Measurements from ENCODE around the gene SPEN. TPM values are rescaled to one million over a fixed set of nuclear protein-coding genes. Genes with fewer than 3 reads are reported as not detected.

SPEN gene
- total RNA-seq, 1 experiment from 2014 or later: 46.4 TPM

DNA sequence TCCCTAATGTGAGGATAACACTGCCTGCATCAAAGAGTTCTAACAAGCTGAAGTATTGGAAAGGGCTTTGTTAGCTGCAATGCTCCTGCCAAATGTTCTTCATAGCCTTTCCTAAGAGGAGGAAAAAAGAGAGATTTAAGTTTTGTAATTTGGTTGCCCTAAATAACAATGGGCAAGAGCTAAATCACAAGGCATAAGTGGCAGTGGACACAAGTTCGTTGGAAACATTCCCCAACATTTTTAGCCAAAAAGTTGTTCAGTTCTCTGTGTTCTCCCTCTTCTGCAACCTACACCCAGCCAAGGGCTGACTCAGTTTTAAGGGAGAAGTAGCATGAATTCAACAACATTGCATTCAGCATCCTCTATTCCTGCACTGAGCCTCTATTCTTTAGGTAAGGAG, 37.4 kb upstream of the SPEN start:
- ChIA-PET CTCF (no interaction called here), POLR2A (no interaction called here)
- Mint-ChIP-seq H3K9me3 (ENCODE audit: unreplicated experiment) (no peaks in the 10 kb centered on the region), H3K27me3 (ENCODE audit: insufficient read depth, unreplicated experiment) (no peaks in the 10 kb centered on the region), H3K27ac (ENCODE audit: unreplicated experiment) (peak overlapping the region; percentile 61), H3K4me3 (ENCODE audit: unreplicated experiment) (no peak overlapping the region), H3K36me3 (ENCODE audit: insufficient read depth, unreplicated experiment) (no peaks in the 10 kb centered on the region), H3K4me1 (ENCODE audit: low read depth, unreplicated experiment) (peaks cover 5% of the 10 kb centered on the region)
- no peak for DNase-seq
- H3K9me3 ChIP-seq: no peaks in the 10 kb centered on the region
- peaks cover 11% of the 10 kb centered on the region for H3K4me1 ChIP-seq
- no peak overlapping the region for H3K4me3 ChIP-seq (ENCODE audit: low read depth, low read length)
- no peaks in the 10 kb centered on the region for H3K27me3 ChIP-seq (replicated peaks; ENCODE audit: control insufficient read depth, insufficient read depth, low read length)
- intact Hi-C loops (cut with micrococcal nuclease; ENCODE audit: unreplicated experiment): no loop called here
- TF ChIP-seq, protein P1, sequence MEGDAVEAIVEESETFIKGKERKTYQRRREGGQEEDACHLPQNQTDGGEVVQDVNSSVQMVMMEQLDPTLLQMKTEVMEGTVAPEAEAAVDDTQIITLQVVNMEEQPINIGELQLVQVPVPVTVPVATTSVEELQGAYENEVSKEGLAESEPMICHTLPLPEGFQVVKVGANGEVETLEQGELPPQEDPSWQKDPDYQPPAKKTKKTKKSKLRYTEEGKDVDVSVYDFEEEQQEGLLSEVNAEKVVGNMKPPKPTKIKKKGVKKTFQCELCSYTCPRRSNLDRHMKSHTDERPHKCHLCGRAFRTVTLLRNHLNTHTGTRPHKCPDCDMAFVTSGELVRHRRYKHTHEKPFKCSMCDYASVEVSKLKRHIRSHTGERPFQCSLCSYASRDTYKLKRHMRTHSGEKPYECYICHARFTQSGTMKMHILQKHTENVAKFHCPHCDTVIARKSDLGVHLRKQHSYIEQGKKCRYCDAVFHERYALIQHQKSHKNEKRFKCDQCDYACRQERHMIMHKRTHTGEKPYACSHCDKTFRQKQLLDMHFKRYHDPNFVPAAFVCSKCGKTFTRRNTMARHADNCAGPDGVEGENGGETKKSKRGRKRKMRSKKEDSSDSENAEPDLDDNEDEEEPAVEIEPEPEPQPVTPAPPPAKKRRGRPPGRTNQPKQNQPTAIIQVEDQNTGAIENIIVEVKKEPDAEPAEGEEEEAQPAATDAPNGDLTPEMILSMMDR (IDR thresholded peaks at IDR 0.05; ENCODE audit: insufficient read depth in 1 of 2, low read depth in 1 of 2, low read length in 1 of 2, severe bottlenecking in 1 of 2, unreplicated experiment in 1 of 2): no peak
- no peaks in the 10 kb centered on the region for H3K36me3 ChIP-seq (ENCODE audit: control insufficient read depth, insufficient read depth, low read length)
- BruUV-seq (replicated peaks): no TSS peak

DNA sequence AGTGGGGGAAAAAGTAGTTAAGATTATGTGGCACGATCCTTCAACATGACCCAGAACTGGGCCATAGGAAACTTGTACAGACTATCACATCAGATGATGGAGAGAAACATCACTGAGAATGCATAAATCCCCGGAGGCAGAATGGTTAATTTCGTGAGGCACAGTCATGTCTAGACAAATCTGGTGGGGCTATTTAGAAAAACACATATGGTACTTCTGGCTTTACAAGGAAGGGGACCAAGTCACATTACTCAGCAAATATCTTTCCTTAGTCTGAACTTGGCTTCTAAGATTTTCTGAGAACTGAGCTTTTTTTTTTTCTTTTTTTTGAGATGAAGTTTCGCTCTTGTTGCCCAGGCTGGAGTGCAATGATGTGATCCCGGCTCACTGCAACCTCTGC, 30.8 kb upstream of the SPEN start:
- POLR2A ChIA-PET: no interaction called here
- intact Hi-C loops (cut with micrococcal nuclease; ENCODE audit: unreplicated experiment): loop anchor here (5.0 kb wide), 1 partner anchor 106 kb away; no protein-coding TSS in a partner anchor
- Histone ChIP-seq H3K9me3 (no peaks in the 10 kb centered on the region), H3K4me1 (no peaks in the 10 kb centered on the region), H3K36me3 (ENCODE audit: control insufficient read depth, insufficient read depth, low read length) (no peaks in the 10 kb centered on the region), H3K4me3 (ENCODE audit: low read depth, low read length) (no peak overlapping the region), H3K27me3 (replicated peaks; ENCODE audit: control insufficient read depth, insufficient read depth, low read length) (no peaks in the 10 kb centered on the region)
- CTCF ChIA-PET: no interaction called here
- no peak for DNase-seq
- Mint-ChIP-seq H3K4me1 (ENCODE audit: low read depth, unreplicated experiment) (no peaks in the 10 kb centered on the region), H3K27ac (ENCODE audit: unreplicated experiment) (no peak overlapping the region), H3K9me3 (ENCODE audit: unreplicated experiment) (no peaks in the 10 kb centered on the region), H3K4me3 (ENCODE audit: unreplicated experiment) (no peak overlapping the region), H3K36me3 (ENCODE audit: insufficient read depth, unreplicated experiment) (peaks cover 6% of the 10 kb centered on the region), H3K27me3 (ENCODE audit: insufficient read depth, unreplicated experiment) (no peaks in the 10 kb centered on the region)
- TF ChIP-seq, protein P1 (IDR thresholded peaks at IDR 0.05; ENCODE audit: insufficient read depth in 1 of 2, low read depth in 1 of 2, low read length in 1 of 2, severe bottlenecking in 1 of 2, unreplicated experiment in 1 of 2): no peak
- BruUV-seq (replicated peaks): no TSS peak

DNA sequence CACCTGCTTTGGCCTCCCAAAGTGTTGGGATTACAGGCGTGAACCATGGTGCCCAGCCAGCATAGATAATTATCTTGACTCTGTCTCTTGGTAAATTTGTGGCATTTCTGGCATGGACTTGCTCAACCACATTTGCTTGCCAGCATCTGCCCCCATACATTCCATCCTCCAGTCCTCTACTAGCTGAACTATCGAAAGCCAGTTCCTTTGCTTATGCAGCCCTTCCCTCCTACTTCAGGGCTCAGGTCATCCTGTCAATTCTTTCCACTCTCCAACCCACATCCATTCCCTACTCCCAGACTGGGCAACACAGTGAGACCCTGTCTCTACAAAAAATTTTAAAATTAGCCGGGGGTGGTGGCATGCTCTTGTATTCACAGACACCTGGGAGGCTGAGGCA, 27.0 kb upstream of the SPEN start:
- no peaks in the 10 kb centered on the region for H3K9me3 Mint-ChIP-seq (ENCODE audit: unreplicated experiment)
- H3K9me3 ChIP-seq: no peaks in the 10 kb centered on the region
- no peak overlapping the region for H3K27ac Mint-ChIP-seq (ENCODE audit: unreplicated experiment)
- H3K4me1 ChIP-seq: no peaks in the 10 kb centered on the region
- no peaks in the 10 kb centered on the region for H3K4me1 Mint-ChIP-seq (ENCODE audit: low read depth, unreplicated experiment)
- CTCF ChIA-PET: no interaction called here
- POLR2A ChIA-PET: no interaction called here
- no peaks in the 10 kb centered on the region for H3K27me3 Mint-ChIP-seq (ENCODE audit: insufficient read depth, unreplicated experiment)
- no peaks in the 10 kb centered on the region for H3K27me3 ChIP-seq (replicated peaks; ENCODE audit: control insufficient read depth, insufficient read depth, low read length)
- no TSS peak for BruUV-seq (replicated peaks)
- H3K36me3 ChIP-seq (ENCODE audit: control insufficient read depth, insufficient read depth, low read length): no peaks in the 10 kb centered on the region
- H3K36me3 Mint-ChIP-seq (ENCODE audit: insufficient read depth, unreplicated experiment): peaks cover 6% of the 10 kb centered on the region
- H3K4me3 ChIP-seq (ENCODE audit: low read depth, low read length): no peak overlapping the region
- TF ChIP-seq, protein P1 (IDR thresholded peaks at IDR 0.05; ENCODE audit: insufficient read depth in 1 of 2, low read depth in 1 of 2, low read length in 1 of 2, severe bottlenecking in 1 of 2, unreplicated experiment in 1 of 2): no peak
- no peak for DNase-seq
- no peak overlapping the region for H3K4me3 Mint-ChIP-seq (ENCODE audit: unreplicated experiment)
- intact Hi-C loops (cut with micrococcal nuclease; ENCODE audit: unreplicated experiment): no loop called here
